Measurements from ENCODE around the gene SH3BP1. TPM values are rescaled to one million over a fixed set of nuclear protein-coding genes. Genes with fewer than 3 reads are reported as not detected.

The SH3BP1 gene
- total and polyA plus RNA-seq, 2 of the 13 experiments (the other 11 are each of a cell fraction or from before 2014, with no cell fraction given) = 8.4 to 18.5 TPM

DNA sequence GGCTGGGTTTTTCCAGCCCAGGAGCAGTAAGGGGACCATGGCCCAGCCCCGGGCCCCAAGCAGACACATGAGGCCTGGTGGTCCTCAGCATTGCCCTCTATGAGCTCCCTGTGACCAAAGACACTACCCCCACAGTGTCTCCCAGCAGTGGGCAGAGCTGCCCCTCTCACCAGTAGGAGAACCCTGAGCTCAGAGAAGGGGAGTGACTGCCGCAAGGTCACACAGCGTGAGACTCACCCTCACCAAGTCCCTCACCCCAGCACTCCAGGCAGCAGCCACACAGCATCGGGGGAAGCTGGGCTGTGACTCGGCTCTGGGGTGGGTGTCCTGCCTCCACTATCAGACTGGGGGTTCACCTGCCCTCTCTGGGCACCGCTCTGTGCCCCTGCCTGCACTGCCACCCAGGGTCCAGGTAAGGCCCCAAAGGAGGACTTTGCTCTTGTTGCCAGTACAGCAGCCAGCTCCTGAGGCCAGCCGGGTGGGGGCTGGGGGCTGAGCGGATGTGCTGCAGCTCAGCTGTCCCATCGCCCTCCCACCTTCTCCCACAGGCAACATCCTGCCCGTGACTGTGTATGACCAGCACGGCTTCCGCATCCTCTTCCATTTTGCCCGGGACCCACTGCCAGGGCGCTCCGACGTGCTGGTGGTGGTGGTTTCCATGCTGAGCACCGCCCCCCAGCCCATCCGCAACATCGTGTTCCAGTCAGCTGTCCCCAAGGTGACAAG lies 7.9 kb upstream of the SH3BP1 start (continued):
- TF ChIP-seq, protein P1, sequence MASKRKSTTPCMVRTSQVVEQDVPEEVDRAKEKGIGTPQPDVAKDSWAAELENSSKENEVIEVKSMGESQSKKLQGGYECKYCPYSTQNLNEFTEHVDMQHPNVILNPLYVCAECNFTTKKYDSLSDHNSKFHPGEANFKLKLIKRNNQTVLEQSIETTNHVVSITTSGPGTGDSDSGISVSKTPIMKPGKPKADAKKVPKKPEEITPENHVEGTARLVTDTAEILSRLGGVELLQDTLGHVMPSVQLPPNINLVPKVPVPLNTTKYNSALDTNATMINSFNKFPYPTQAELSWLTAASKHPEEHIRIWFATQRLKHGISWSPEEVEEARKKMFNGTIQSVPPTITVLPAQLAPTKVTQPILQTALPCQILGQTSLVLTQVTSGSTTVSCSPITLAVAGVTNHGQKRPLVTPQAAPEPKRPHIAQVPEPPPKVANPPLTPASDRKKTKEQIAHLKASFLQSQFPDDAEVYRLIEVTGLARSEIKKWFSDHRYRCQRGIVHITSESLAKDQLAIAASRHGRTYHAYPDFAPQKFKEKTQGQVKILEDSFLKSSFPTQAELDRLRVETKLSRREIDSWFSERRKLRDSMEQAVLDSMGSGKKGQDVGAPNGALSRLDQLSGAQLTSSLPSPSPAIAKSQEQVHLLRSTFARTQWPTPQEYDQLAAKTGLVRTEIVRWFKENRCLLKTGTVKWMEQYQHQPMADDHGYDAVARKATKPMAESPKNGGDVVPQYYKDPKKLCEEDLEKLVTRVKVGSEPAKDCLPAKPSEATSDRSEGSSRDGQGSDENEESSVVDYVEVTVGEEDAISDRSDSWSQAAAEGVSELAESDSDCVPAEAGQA (IDR thresholded peaks at IDR 0.05; ENCODE audit: low read depth) = 0 out of 2 replicates have a peak, but pooled peaks have one; percentile 7
- TF ChIP-seq, protein P1 (CRISPR knock-in tag; IDR thresholded peaks at IDR 0.05; ENCODE audit: borderline replicate concordance) = no peak
- TF ChIP-seq ZNF761 (CRISPR knock-in tag; conservative IDR thresholded peaks at IDR 0.05) = peak; percentile 71
- TF ChIP-seq, protein P2, sequence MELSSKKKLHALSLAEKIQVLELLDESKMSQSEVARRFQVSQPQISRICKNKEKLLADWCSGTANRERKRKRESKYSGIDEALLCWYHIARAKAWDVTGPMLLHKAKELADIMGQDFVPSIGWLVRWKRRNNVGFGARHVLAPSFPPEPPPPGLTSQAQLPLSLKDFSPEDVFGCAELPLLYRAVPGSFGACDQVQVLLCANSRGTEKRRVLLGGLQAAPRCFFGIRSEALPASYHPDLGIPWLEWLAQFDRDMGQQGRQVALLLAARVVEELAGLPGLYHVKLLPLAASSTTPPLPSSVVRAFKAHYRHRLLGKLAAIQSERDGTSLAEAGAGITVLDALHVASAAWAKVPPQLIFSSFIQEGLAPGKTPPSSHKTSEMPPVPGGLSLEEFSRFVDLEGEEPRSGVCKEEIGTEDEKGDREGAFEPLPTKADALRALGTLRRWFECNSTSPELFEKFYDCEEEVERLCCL (CRISPR knock-in tag; IDR thresholded peaks at IDR 0.05; ENCODE audit: borderline replicate concordance) = 0 out of 2 replicates have a peak, but pooled peaks have one; percentile 10
- TF ChIP-seq, protein P3, sequence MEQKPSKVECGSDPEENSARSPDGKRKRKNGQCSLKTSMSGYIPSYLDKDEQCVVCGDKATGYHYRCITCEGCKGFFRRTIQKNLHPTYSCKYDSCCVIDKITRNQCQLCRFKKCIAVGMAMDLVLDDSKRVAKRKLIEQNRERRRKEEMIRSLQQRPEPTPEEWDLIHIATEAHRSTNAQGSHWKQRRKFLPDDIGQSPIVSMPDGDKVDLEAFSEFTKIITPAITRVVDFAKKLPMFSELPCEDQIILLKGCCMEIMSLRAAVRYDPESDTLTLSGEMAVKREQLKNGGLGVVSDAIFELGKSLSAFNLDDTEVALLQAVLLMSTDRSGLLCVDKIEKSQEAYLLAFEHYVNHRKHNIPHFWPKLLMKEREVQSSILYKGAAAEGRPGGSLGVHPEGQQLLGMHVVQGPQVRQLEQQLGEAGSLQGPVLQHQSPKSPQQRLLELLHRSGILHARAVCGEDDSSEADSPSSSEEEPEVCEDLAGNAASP (CRISPR knock-in tag; IDR thresholded peaks at IDR 0.05; ENCODE audit: borderline replicate concordance) = no peak; the same call in 1 of the 2 replicates
- TF ChIP-seq SAP130 (CRISPR knock-in tag; IDR thresholded peaks at IDR 0.05; ENCODE audit: low read depth) = peak; percentile 80
- peak; percentile 64 for TF ChIP-seq RXRB (CRISPR knock-in tag; IDR thresholded peaks at IDR 0.05; ENCODE audit: borderline replicate concordance)
- TF ChIP-seq FOXO1 (CRISPR knock-in tag; IDR thresholded peaks at IDR 0.05) = peak; percentile 82; the same call in 1 of the 2 replicates
- TF ChIP-seq ZNF354B (CRISPR knock-in tag; IDR thresholded peaks at IDR 0.05) = no peak
- TF ChIP-seq HNRNPL (IDR thresholded peaks at IDR 0.05; ENCODE audit: low read depth, low read length) = peak; percentile 100
- peak; percentile 17; the same call in 1 of the 2 replicates for TF ChIP-seq MEIS1 (CRISPR knock-in tag; IDR thresholded peaks at IDR 0.05; ENCODE audit: borderline replicate concordance)
- peak; percentile 31 for TF ChIP-seq U2AF1 (optimal IDR thresholded peaks at IDR 0.05; ENCODE audit: low read depth, low read length)
- TF ChIP-seq, protein P4, sequence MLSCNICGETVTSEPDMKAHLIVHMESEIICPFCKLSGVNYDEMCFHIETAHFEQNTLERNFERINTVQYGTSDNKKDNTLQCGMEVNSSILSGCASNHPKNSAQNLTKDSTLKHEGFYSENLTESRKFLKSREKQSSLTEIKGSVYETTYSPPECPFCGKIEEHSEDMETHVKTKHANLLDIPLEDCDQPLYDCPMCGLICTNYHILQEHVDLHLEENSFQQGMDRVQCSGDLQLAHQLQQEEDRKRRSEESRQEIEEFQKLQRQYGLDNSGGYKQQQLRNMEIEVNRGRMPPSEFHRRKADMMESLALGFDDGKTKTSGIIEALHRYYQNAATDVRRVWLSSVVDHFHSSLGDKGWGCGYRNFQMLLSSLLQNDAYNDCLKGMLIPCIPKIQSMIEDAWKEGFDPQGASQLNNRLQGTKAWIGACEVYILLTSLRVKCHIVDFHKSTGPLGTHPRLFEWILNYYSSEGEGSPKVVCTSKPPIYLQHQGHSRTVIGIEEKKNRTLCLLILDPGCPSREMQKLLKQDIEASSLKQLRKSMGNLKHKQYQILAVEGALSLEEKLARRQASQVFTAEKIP (CRISPR knock-in tag; IDR thresholded peaks at IDR 0.05; ENCODE audit: borderline replicate concordance) = no peak
- no peak for TF ChIP-seq FOXJ3 (CRISPR knock-in tag; IDR thresholded peaks at IDR 0.05; ENCODE audit: borderline replicate concordance)
- peak; percentile 90 for TF ChIP-seq ZBTB7A (CRISPR knock-in tag; IDR thresholded peaks at IDR 0.05)
- no peak for TF ChIP-seq NONO (IDR thresholded peaks at IDR 0.05)
- TF ChIP-seq NONO (CRISPR knock-in tag; conservative IDR thresholded peaks at IDR 0.05) = peak; percentile 45
- peak; percentile 78; the same call in 1 of the 2 replicates for TF ChIP-seq SALL1 (CRISPR knock-in tag; IDR thresholded peaks at IDR 0.05)
- TF ChIP-seq ZNF33A (CRISPR knock-in tag; IDR thresholded peaks at IDR 0.05; ENCODE audit: borderline replicate concordance) = no peak

Measured in HepG2 (cell line).